Measurements from ENCODE around the gene LRRC10. TPM values are rescaled to one million over a fixed set of nuclear protein-coding genes. Genes with fewer than 3 reads are reported as not detected.

Gene LRRC10
- total RNA-seq, 4 donors from 2014 or later, result not detected

DNA sequence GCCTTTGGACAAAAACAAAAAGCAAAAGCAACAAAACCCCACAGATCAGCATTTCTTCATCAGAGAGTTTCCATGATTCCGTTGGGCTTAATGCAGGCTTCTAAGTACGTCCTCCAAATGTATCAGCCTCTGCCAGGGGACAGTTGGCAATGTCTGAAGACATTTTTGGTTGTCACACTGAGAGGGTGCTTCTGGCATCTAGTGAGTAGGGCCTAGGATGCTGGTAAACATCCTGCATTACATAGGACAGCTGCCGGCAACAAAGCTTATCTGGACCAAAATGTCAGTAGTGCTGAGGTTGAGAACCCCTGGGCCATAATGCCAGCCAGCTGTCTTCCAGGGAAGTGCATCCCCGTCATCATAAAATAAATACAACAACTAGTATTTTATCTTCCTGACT lies 9.4 kb upstream of the LRRC10 start:
- intact Hi-C loops (cut with DNase I; ENCODE audit: low total_unique reads), result no loop called here
- Histone ChIP-seq H3K27ac (no peak overlapping the region), H3K4me3 (no peak overlapping the region), H3K27me3 (no peaks in the 10 kb centered on the region), H3K36me3 (no peaks in the 10 kb centered on the region), H3K9me3 (no peaks in the 10 kb centered on the region), H3K4me1 (no peaks in the 10 kb centered on the region)
- DNase-seq, result no peak
- TF ChIP-seq, protein P1, sequence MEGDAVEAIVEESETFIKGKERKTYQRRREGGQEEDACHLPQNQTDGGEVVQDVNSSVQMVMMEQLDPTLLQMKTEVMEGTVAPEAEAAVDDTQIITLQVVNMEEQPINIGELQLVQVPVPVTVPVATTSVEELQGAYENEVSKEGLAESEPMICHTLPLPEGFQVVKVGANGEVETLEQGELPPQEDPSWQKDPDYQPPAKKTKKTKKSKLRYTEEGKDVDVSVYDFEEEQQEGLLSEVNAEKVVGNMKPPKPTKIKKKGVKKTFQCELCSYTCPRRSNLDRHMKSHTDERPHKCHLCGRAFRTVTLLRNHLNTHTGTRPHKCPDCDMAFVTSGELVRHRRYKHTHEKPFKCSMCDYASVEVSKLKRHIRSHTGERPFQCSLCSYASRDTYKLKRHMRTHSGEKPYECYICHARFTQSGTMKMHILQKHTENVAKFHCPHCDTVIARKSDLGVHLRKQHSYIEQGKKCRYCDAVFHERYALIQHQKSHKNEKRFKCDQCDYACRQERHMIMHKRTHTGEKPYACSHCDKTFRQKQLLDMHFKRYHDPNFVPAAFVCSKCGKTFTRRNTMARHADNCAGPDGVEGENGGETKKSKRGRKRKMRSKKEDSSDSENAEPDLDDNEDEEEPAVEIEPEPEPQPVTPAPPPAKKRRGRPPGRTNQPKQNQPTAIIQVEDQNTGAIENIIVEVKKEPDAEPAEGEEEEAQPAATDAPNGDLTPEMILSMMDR (IDR thresholded peaks at IDR 0.05), result no peak
- TF ChIP-seq POLR2A (IDR thresholded peaks at IDR 0.05), result no peak

DNA sequence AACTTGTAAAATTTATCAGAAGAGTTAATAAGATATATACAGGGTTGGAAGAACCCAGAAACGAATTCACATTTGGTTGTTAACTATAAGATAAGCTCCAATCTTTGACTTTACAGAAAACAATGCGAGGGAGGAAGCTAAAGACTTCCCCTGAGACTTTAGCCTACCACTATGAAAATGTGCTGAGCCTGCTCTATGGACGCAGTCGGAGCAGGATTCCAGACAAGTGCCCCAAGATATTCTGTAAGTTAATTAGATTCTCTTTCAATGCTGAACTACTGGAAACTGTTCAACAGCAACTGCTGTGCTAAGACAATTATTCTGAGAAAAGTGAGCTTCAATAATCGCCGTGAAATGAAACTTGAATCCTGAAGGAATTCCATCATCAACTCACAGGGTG lies 8.3 kb upstream of the LRRC10 start:
- H3K27ac ChIP-seq, result no peak overlapping the region
- no peaks in the 10 kb centered on the region for H3K9me3 ChIP-seq
- no peak overlapping the region for H3K4me3 ChIP-seq
- intact Hi-C loops (cut with DNase I; ENCODE audit: low total_unique reads), result no loop called here
- H3K36me3 ChIP-seq, result no peaks in the 10 kb centered on the region
- DNase-seq, result no peak
- no peaks in the 10 kb centered on the region for H3K27me3 ChIP-seq
- TF ChIP-seq, protein P1 (IDR thresholded peaks at IDR 0.05), result no peak
- TF ChIP-seq POLR2A (IDR thresholded peaks at IDR 0.05), result no peak
- H3K4me1 ChIP-seq, result no peaks in the 10 kb centered on the region

DNA sequence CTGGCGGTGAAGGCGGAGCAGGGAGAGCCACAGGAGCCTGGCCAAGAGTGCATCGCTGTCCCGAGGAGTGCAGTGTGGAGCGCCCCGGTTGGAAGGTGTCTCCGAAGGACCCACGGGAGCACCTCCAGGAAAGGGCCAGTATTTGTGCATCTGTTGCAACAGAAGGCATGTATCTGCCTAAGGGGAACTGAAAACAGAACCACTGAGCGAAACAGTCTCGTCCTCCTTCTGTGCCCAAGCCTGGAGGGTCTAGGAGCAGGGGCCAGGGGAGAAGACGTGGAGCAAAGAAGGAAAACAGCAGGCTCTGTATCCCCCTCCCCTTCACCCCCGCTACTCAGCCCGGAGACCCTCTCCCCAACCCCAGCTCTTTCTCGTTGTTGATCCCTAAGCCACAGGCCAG lies 5.3 kb upstream of the LRRC10 start:
- H3K4me1 ChIP-seq, result no peaks in the 10 kb centered on the region
- no peak overlapping the region for H3K27ac ChIP-seq
- no peak overlapping the region for H3K4me3 ChIP-seq
- intact Hi-C loops (cut with DNase I; ENCODE audit: low total_unique reads), result no loop called here
- H3K9me3 ChIP-seq, result no peaks in the 10 kb centered on the region
- no peaks in the 10 kb centered on the region for H3K27me3 ChIP-seq
- no peak for TF ChIP-seq POLR2A (IDR thresholded peaks at IDR 0.05)
- TF ChIP-seq, protein P1 (IDR thresholded peaks at IDR 0.05), result no peak
- no peak for DNase-seq
- H3K36me3 ChIP-seq, result no peaks in the 10 kb centered on the region

DNA sequence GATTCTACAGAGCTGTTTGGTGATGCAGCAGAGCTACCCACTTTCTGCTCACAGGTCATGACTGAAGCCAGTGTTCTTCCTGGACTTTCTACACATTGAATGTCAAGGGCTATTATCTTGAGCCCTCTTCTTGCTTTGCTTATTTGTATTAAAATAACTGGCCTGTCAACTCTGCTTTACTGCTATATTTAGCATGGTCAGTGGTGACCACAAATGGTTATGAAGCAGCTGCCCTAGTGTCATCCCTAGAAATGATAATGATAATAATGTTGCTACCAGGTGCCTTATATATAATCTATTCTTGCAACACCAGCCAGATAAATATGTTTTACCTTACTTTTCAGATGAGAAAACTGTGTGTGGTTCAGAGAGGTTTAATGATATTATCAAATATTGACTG lies 2.6 kb upstream of the LRRC10 start:
- Histone ChIP-seq H3K27ac (no peak overlapping the region), H3K4me1 (no peaks in the 10 kb centered on the region), H3K4me3 (no peak overlapping the region), H3K36me3 (no peaks in the 10 kb centered on the region), H3K27me3 (no peaks in the 10 kb centered on the region), H3K9me3 (no peaks in the 10 kb centered on the region)
- DNase-seq, result no peak
- TF ChIP-seq, protein P1 (IDR thresholded peaks at IDR 0.05), result no peak
- no peak for TF ChIP-seq POLR2A (IDR thresholded peaks at IDR 0.05)
- intact Hi-C loops (cut with DNase I; ENCODE audit: low total_unique reads), result no loop called here

DNA sequence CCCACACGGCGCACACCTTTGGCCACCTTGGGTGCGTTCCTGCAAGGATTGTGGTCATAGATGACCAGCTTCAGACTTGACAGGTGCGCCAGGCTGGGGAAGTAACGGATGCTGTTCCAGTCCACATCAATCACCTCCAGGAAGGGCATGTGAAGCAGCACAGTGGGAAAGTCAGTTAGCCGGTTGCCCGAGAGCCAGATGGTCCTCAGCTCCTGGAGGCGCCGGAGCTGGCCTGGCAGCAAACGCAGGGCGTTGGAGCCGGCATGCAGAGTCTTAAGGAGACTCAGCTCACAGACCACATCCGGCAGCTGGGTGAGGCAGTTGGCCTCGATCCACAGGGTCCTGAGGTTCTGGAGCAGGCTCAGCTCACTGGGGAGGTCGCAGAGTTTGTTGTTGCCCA lies 581 bp downstream of the LRRC10 start:
- no peak overlapping the region for H3K27ac ChIP-seq
- H3K4me1 ChIP-seq, result no peaks in the 10 kb centered on the region
- no peak for DNase-seq
- no peak overlapping the region for H3K4me3 ChIP-seq
- no peaks in the 10 kb centered on the region for H3K27me3 ChIP-seq
- H3K9me3 ChIP-seq, result no peaks in the 10 kb centered on the region
- no peaks in the 10 kb centered on the region for H3K36me3 ChIP-seq
- TF ChIP-seq, protein P1 (IDR thresholded peaks at IDR 0.05), result no peak
- no peak for TF ChIP-seq POLR2A (IDR thresholded peaks at IDR 0.05)
- intact Hi-C loops (cut with DNase I; ENCODE audit: low total_unique reads), result no loop called here

Data from uterus (tissue), 4 donors.